Measurements from ENCODE around the gene CDS2. TPM values are rescaled to one million over a fixed set of nuclear protein-coding genes. Genes with fewer than 3 reads are reported as not detected.
A peak's percentile ranks its signal among the peaks of the same experiment; 100 is the strongest.

The CDS2 gene
- total RNA-seq, 4 donors from 2014 or later: 59.8 to 102 (median 73.9) TPM

- ATAC-seq: no peak
- H3K9me3 ChIP-seq: no peaks in the 10 kb centered on the region
- 52 to 69% methylated on average over 2 to 3 of the region's 4 CpGs for WGBS, 2 donors (ENCODE audit: low coverage in 1 of 2)
- H3K27ac ChIP-seq: peak overlapping the region in 2 of 4 donors; percentile 4 to 16
- H3K36me3 ChIP-seq: peaks cover 0 to 54% of the 10 kb centered on the region in 2 donors
- no peak overlapping the region for H3K4me3 ChIP-seq
- H3K4me1 ChIP-seq: peaks cover 8 to 79% (median 41%) of the 10 kb centered on the region in 3 donors
- H3K27me3 ChIP-seq: no peaks in the 10 kb centered on the region
- TF ChIP-seq CTCF (IDR thresholded peaks at IDR 0.05) (no peak), POLR2A (IDR thresholded peaks at IDR 0.05) (no peak), POLR2AphosphoS5 (IDR thresholded peaks at IDR 0.05) (no peak), EP300 (IDR thresholded peaks at IDR 0.05) (no peak)
Observed at GRCh38 chr20:5173751-5174150, 46.9 kb downstream of the CDS2 start.

- H3K4me1 ChIP-seq: peaks cover 0 to 47% (median 9%) of the 10 kb centered on the region in 3 donors
- no peak overlapping the region for H3K27ac ChIP-seq
Observed at GRCh38 chr20:5177071-5177470, 50.3 kb downstream of the CDS2 start.

GRCh38 chr20:5178046-5178445, 51.2 kb downstream of the CDS2 start:
- no peak overlapping the region for H3K4me3 ChIP-seq
- H3K36me3 ChIP-seq: peaks cover 0 to 91% of the 10 kb centered on the region in 2 donors
- no peaks in the 10 kb centered on the region for H3K9me3 ChIP-seq
- no peak for ATAC-seq
- 80 to 91% methylated on average over 1 to 3 of the region's 3 CpGs for WGBS, 2 donors (ENCODE audit: low coverage in 1 of 2)
- peak overlapping the region in 1 of 4 donors; percentile 6 for H3K27ac ChIP-seq
- no peaks in the 10 kb centered on the region for H3K27me3 ChIP-seq
- peaks cover 0 to 47% (median 3%) of the 10 kb centered on the region in 3 donors for H3K4me1 ChIP-seq
- TF ChIP-seq EP300 (IDR thresholded peaks at IDR 0.05) (no peak), POLR2AphosphoS5 (IDR thresholded peaks at IDR 0.05) (no peak), POLR2A (IDR thresholded peaks at IDR 0.05) (no peak), CTCF (IDR thresholded peaks at IDR 0.05) (no peak)

More at GRCh38 chr20:5177071-5177470, 50.3 kb downstream of the CDS2 start:
- no peak for ATAC-seq
- no peak overlapping the region for H3K4me3 ChIP-seq
- peaks cover 0 to 81% of the 10 kb centered on the region in 2 donors for H3K36me3 ChIP-seq
- TF ChIP-seq EP300 (IDR thresholded peaks at IDR 0.05): no peak
- TF ChIP-seq POLR2AphosphoS5 (IDR thresholded peaks at IDR 0.05): no peak
- TF ChIP-seq CTCF (IDR thresholded peaks at IDR 0.05): no peak
- no peak for TF ChIP-seq POLR2A (IDR thresholded peaks at IDR 0.05)
- 66 to 79% methylated on average over 4 to 6 of the region's 6 CpGs for WGBS, 2 donors (ENCODE audit: low coverage in 1 of 2)
- H3K9me3 ChIP-seq: no peaks in the 10 kb centered on the region
- no peaks in the 10 kb centered on the region for H3K27me3 ChIP-seq

GRCh38 chr20:5180421-5180820, 53.6 kb downstream of the CDS2 start:
- WGBS, 2 donors (ENCODE audit: low coverage in 1 of 2): 0 to 67% methylated on average over 1 of the region's 1 CpG
- peak overlapping the region in 1 of 4 donors; percentile 4 for H3K27ac ChIP-seq
- no peak for ATAC-seq
- H3K4me3 ChIP-seq: no peak overlapping the region
- H3K9me3 ChIP-seq: no peaks in the 10 kb centered on the region
- H3K36me3 ChIP-seq: peaks cover 0 to 98% of the 10 kb centered on the region in 2 donors
- TF ChIP-seq POLR2A (IDR thresholded peaks at IDR 0.05) (no peak), EP300 (IDR thresholded peaks at IDR 0.05) (no peak), CTCF (IDR thresholded peaks at IDR 0.05) (no peak), POLR2AphosphoS5 (IDR thresholded peaks at IDR 0.05) (no peak)
- no peaks in the 10 kb centered on the region for H3K27me3 ChIP-seq
- H3K4me1 ChIP-seq: peaks cover 0 to 38% (median 0%) of the 10 kb centered on the region in 3 donors

- H3K27me3 ChIP-seq: no peaks in the 10 kb centered on the region
- peaks cover 0 to 38% (median 0%) of the 10 kb centered on the region in 3 donors for H3K4me1 ChIP-seq
- peaks cover 0 to 98% of the 10 kb centered on the region in 2 donors for H3K36me3 ChIP-seq
- H3K27ac ChIP-seq: peak overlapping the region in 1 of 4 donors; percentile 4
- TF ChIP-seq EP300 (IDR thresholded peaks at IDR 0.05): no peak
- WGBS, 2 donors (ENCODE audit: low coverage in 1 of 2): 52 to 63% methylated on average over 2 to 3 of the region's 3 CpGs
- H3K9me3 ChIP-seq: no peaks in the 10 kb centered on the region
- no peak for ATAC-seq
- H3K4me3 ChIP-seq: no peak overlapping the region
Observed at GRCh38 chr20:5180933-5181332, 54.1 kb downstream of the CDS2 start.
